ENCODE data around the gene NAA38. TPM values are rescaled to one million over a fixed set of nuclear protein-coding genes. Genes with fewer than 3 reads are reported as not detected.

The NAA38 gene
- total RNA-seq, 1 donor from 2014 or later = 8.6 TPM

DNA sequence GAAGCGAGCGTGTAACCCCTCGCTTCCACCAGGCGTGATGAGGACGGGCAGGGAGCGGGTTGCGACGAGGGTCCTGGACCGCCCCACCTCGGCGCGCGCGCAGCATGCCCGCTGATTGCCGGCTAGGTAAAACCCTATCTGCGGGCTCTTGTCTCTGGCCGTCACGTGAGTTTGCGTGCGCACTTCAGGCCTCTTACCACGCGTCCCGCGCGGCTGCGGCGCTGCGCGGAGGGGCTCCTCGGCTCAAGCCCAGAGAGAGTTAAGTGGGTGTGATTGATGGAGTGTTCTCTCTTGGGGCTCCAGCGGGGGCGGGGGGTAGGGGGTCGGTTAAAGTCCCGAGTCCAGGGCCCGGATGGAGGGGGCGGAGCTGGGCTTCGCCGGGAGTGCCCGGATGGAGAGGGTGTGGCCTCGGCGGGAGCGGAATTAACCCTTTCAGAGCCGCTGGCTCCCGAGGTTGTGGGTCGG lies 15.4 kb downstream of the NAA38 start:
- peaks cover 83% of the 10 kb centered on the region for H4K20me1 ChIP-seq (ENCODE audit: low read depth)
- no peak overlapping the region for H2AFZ ChIP-seq (replicated peaks)
- H3K4me1 ChIP-seq = peaks cover 39% of the 10 kb centered on the region
- H3K27ac ChIP-seq = peak overlapping the region; percentile 56
- peaks cover 55% of the 10 kb centered on the region for H3K4me1 Mint-ChIP-seq
- H3F3A ChIP-seq (ENCODE audit: low read depth) = peaks cover 68% of the 10 kb centered on the region
- H3K4me2 ChIP-seq = peak overlapping the region; percentile 99
- peak overlapping the region; percentile 95 for H3K4me3 Mint-ChIP-seq
- H3K27me3 ChIP-seq = no peaks in the 10 kb centered on the region
- TF ChIP-seq EZH2 (IDR thresholded peaks at IDR 0.05) (no peak), EZH2phosphoT487 (IDR thresholded peaks at IDR 0.05) (no peak)
- TF ChIP-seq, protein P1, sequence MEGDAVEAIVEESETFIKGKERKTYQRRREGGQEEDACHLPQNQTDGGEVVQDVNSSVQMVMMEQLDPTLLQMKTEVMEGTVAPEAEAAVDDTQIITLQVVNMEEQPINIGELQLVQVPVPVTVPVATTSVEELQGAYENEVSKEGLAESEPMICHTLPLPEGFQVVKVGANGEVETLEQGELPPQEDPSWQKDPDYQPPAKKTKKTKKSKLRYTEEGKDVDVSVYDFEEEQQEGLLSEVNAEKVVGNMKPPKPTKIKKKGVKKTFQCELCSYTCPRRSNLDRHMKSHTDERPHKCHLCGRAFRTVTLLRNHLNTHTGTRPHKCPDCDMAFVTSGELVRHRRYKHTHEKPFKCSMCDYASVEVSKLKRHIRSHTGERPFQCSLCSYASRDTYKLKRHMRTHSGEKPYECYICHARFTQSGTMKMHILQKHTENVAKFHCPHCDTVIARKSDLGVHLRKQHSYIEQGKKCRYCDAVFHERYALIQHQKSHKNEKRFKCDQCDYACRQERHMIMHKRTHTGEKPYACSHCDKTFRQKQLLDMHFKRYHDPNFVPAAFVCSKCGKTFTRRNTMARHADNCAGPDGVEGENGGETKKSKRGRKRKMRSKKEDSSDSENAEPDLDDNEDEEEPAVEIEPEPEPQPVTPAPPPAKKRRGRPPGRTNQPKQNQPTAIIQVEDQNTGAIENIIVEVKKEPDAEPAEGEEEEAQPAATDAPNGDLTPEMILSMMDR (IDR thresholded peaks at IDR 0.05) = no peak
- H3K36me3 ChIP-seq = no peaks in the 10 kb centered on the region
- peak overlapping the region; percentile 76 for H3K4me3 ChIP-seq
- peak; percentile 96 for DNase-seq (ENCODE audit: low spot score)
- H3K9ac ChIP-seq = peak overlapping the region; percentile 55
- H3K27me3 Mint-ChIP-seq (ENCODE audit: insufficient read depth, low read depth) = peaks cover 8% of the 10 kb centered on the region
- peak overlapping the region; percentile 95 for H3K27ac Mint-ChIP-seq
- peaks cover 9% of the 10 kb centered on the region for H3K36me3 Mint-ChIP-seq
- H3K79me2 ChIP-seq (ENCODE audit: low read depth) = peaks cover 73% of the 10 kb centered on the region
- no peaks in the 10 kb centered on the region for H3K9me3 ChIP-seq (ENCODE audit: low read depth)
- no peaks in the 10 kb centered on the region for H3K9me3 Mint-ChIP-seq

DNA sequence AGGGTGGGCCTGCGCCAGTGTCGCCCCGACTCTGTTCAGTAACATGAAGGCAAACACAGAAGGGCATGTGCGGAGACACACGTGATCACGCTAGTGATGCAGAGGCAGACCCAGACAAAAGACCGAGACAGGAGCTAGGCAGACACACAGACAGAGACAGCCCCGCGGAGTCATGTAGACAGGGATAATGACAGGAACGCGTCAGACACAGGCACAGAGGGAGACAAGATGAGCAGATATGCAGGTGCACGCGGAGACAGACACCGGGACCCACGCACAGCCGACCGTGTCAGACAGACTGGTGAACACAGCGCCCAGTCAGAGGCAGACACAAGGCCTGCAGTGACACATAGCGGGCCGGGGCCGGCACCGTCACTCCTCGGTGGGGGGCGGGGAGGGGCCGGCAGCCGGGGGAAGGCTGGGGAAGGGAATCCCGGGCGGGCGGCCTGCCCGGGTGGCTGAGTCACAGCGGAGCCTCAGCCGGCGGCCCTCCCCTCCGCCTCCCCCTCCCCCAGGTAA lies 15.9 kb downstream of the NAA38 start:
- Mint-ChIP-seq H3K4me1 (peaks cover 57% of the 10 kb centered on the region), H3K27ac (peak overlapping the region; percentile 22), H3K36me3 (peaks cover 6% of the 10 kb centered on the region), H3K9me3 (no peaks in the 10 kb centered on the region), H3K4me3 (peak overlapping the region; percentile 95), H3K27me3 (ENCODE audit: insufficient read depth, low read depth) (peaks cover 8% of the 10 kb centered on the region)
- peak; percentile 80 for DNase-seq (ENCODE audit: low spot score)
- H3F3A ChIP-seq (ENCODE audit: low read depth) = peaks cover 71% of the 10 kb centered on the region
- peak overlapping the region; percentile 76 for H3K4me3 ChIP-seq
- no peaks in the 10 kb centered on the region for H3K36me3 ChIP-seq
- peaks cover 73% of the 10 kb centered on the region for H3K79me2 ChIP-seq (ENCODE audit: low read depth)
- peaks cover 78% of the 10 kb centered on the region for H4K20me1 ChIP-seq (ENCODE audit: low read depth)
- H3K9ac ChIP-seq = peak overlapping the region; percentile 55
- H3K27ac ChIP-seq = peak overlapping the region; percentile 56
- H2AFZ ChIP-seq (replicated peaks) = no peak overlapping the region
- H3K9me3 ChIP-seq (ENCODE audit: low read depth) = no peaks in the 10 kb centered on the region
- no peaks in the 10 kb centered on the region for H3K27me3 ChIP-seq
- TF ChIP-seq, protein P1 (IDR thresholded peaks at IDR 0.05) = peak; percentile 9
- no peak for TF ChIP-seq EZH2phosphoT487 (IDR thresholded peaks at IDR 0.05)
- peaks cover 39% of the 10 kb centered on the region for H3K4me1 ChIP-seq
- peak overlapping the region; percentile 99 for H3K4me2 ChIP-seq

DNA sequence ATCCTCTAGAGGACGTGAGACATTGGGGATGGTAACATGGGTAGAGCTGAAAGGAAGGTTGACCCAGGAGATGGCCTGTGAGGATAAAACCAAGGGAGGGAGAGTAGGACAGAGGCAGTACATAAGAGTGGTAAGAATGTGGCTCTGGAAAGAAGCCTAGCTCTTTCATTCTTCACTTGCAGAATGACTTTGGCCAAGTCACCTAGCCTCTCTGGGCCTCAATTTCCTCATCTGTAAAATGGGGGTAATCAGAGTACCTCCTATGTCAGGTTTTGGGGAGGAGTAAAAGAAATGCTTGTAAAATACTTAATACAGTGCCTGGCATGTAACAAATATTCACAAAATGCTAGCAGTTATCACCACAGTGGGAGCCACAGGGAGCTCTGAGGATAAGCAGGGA lies 16.5 kb downstream of the NAA38 start:
- H3K4me1 ChIP-seq = peaks cover 39% of the 10 kb centered on the region
- H3K9me3 Mint-ChIP-seq = no peaks in the 10 kb centered on the region
- no peak overlapping the region for H3K9ac ChIP-seq
- H3K36me3 Mint-ChIP-seq = peaks cover 5% of the 10 kb centered on the region
- no peaks in the 10 kb centered on the region for H3K9me3 ChIP-seq (ENCODE audit: low read depth)
- H3K36me3 ChIP-seq = no peaks in the 10 kb centered on the region
- H3K27ac ChIP-seq = no peak overlapping the region
- H2AFZ ChIP-seq (replicated peaks) = no peak overlapping the region
- H3K27me3 ChIP-seq = no peaks in the 10 kb centered on the region
- peaks cover 73% of the 10 kb centered on the region for H3K79me2 ChIP-seq (ENCODE audit: low read depth)
- peaks cover 76% of the 10 kb centered on the region for H3F3A ChIP-seq (ENCODE audit: low read depth)
- peak overlapping the region; percentile 94 for H3K4me3 Mint-ChIP-seq
- peaks cover 57% of the 10 kb centered on the region for H3K4me1 Mint-ChIP-seq
- TF ChIP-seq EZH2 (IDR thresholded peaks at IDR 0.05) (no peak), EZH2phosphoT487 (IDR thresholded peaks at IDR 0.05) (no peak)
- TF ChIP-seq, protein P1 (IDR thresholded peaks at IDR 0.05) = no peak
- H3K27ac Mint-ChIP-seq = peak overlapping the region; percentile 22
- H4K20me1 ChIP-seq (ENCODE audit: low read depth) = peaks cover 72% of the 10 kb centered on the region
- peaks cover 8% of the 10 kb centered on the region for H3K27me3 Mint-ChIP-seq (ENCODE audit: insufficient read depth, low read depth)
- no peak for DNase-seq (ENCODE audit: low spot score)
- peak overlapping the region; percentile 99 for H3K4me2 ChIP-seq
- peak overlapping the region; percentile 76 for H3K4me3 ChIP-seq
